HG02870 (cell line): ENCODE results near the gene ABCC8.

Experiments
- ATAC-seq: cut with Tn5 transposase; IDR thresholded peaks from one replicate; pipeline ENCODE4 v1.9.1; 2021; ENCODE audit warnings: mild to moderate bottlenecking, moderate library complexity; ENCODE audit not compliant: unreplicated experiment

Gene ABCC8

DNA sequence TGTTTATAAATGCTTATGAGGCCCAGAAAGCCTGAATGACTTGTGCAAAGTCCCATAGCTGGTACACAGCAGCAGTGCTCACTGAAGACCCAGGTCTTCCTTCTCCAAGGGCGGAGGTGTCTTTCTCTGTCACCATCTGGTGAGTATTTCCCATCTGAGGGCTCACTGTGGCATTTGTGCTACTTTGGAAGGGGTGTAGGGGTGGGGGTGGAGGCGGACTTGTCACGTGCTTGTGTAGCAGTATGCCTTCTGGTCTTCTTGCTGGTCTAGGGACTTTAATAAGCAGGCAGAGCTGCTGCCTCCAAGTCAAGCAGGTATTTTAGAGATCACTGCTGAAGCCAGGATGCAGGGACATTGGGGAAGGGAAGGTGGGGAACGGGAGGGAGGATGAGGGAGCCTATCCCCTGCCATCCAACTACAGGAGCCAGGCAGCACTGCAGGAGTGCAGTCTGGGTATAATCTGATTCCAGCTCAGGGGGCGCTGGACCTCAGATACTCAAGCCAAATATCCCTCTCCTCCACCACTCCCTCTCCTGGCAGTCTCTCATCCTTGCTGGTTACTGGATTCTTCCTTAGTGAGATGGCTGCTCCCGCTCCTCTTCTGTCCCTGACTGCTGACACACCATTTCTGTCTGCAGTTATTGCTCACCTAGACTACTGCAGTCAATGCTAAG, 3.4 kb downstream of the ABCC8 start:
- no peak for ATAC-seq

DNA sequence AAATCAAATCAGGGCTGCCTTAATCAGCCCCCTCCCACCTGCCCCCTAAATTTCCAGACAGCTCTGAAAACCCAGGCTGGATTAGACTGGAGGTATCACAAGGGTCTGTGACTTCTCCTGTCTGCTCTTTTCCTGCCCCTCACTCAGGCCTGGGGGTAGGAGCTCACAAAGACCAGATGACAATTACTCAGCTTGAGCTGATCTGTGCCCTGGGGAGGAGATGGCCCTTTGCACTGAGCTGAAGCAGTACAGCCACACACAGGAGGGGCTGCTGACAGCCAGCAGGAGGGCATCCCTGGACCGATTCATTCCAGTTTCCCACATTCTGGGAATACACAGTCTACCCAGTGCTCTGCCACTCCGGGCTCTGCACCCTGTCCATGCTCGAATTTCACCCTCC, 4.2 kb downstream of the ABCC8 start:
- ATAC-seq: no peak

DNA sequence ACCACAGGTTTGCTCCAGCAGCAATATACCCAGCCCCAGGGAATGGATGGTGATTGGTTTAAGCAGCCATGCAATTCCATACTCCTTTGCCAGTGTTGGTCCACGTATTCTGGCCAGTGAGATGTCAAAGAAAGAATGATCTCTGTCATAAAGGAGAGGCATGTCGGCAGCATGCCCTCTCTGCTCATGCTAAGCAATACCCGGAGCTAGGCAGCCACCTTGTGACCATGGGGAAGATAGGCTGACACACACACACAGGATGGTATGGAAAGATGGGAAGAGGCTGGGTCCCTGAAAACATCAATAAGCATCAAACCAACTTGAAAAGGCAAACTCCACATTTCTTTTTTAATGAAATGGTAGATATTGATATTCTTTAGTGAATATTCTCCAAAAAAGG, 5.1 kb downstream of the ABCC8 start:
- ATAC-seq: no peak

DNA sequence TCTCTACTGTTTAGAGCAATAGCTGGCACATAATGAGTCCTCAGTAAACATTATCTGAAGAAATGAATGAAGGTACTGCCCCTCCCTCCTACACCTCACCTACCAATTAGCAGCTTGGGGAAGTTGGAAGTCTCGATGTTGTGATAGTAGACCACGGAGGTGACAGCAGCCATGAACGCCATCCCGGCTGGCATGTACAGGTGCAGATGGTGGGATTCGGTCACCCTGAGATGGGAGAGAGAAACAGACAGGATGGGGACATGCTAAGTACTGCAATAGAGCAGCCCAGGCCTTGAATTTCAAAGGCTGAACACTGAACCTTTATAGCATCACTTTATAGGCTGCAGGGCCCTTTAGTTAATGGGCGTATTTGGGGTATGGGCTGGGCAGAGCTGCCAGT, 6.6 kb downstream of the ABCC8 start:
- ATAC-seq: no peak

DNA sequence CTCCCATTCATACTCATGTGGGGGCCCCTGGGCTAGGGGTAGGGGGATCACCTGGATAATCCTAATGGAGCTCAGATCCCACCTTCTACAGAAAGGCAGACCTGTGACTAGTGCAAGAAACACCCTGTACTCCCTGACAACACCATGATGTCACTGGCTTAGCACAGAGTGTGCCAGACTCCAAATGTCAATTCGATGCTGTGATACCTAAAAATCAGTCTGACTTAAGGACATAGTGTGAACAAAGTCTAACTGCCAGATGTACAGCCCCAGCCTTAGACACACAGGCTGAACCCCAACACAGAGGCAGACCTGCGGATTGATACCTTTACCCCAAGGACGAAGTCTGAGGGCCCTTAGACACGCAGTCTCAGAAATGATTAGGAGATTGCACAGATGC, 8.5 kb downstream of the ABCC8 start:
- ATAC-seq: no peak

DNA sequence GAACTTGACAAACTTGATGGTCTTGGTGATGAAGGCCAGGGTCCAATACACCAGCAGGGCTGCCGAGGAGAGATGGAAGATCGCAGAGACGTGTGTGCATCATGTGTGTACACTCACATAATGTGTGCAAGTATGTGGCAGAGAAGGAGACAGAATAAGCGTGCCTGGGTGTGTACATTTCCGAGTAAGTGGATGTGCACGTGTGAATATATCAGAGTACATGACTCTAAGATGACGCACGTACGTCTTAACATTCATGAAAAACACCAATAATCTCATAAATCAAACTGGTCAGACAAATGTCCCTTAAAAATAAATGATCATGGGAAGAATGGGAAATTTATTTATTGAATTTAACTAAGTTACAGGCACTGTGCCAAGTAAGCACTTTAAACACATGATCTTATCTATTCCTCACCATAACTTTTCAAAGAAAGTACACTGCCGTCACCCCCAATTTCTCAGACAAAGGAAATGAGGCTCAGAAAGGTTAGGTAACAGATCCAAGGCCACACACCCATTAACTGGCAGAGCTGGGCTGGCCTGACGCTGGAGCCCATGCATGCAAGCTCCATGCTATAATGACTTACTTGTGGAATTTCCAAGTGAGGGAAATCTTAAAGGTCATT, 13.0 kb downstream of the ABCC8 start:
- no peak for ATAC-seq

DNA sequence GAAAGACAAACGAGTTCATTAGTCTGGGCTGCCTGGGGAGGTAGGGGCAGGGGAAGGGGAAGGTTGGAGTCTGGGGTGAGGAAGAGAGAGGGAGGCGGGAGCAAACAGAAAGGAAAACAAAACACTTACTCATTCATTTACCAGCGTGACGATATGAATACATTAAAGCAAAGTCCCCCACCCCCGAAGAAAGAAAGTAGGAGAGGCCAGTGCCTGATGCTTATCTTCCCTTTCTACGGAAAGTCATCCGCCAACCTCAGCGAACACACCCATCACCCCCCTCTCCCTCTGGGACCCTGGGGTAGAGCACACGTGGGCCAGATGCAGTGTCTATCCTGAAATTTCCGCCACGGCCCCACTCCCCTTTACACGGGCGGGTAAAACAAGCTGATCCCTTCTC, 13.7 kb downstream of the ABCC8 start:
- ATAC-seq: no peak

DNA sequence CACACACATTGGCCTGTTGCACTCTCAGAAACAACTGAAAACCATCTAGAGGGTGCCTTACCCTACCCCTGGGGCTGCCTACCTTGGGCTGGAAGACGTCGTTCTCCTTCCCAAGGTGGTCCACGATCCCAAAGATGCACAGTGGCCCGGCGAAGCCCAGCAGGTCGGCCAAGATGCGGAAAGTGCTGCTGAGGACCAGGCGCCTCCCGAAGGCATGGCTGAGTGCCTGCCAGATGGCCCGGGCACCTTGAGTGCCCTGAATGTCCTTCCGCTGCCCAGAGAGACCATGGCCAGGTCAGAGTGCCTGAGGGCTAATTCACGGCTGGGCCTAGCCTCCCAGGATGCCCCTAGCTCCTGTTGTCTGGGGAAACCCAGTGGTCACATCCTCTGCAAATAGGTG, 16.2 kb downstream of the ABCC8 start:
- ATAC-seq: no peak

DNA sequence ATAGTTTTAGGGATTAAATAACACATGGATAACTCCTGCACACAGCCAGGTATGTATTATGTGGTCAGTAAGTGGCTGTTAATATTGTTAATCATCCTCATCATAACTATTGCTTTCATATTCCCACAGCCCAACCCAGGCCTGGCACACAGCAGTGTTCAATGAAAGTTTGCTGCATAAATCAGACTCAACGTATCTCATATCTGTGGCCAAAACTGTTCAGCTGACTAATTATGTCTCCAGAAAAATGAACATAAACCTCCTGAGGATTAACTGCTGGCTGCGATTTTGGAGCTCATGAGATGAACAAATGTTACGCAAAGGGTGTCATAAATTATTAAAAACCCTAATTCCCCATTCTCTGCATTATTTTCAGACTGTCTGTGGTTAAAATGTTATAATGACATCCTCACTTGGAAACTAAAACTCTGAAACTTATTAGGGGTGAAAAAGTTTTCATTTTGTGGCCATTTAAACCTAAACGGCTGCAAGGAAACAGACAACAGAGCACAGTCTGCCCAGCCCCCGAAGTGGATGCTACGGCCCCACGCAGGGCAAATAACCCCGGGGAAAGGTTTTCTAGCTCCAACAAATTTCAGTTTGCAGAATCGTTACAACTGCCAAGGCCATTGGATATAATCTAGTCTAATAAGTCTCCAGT, 17.3 kb downstream of the ABCC8 start:
- ATAC-seq: no peak

DNA sequence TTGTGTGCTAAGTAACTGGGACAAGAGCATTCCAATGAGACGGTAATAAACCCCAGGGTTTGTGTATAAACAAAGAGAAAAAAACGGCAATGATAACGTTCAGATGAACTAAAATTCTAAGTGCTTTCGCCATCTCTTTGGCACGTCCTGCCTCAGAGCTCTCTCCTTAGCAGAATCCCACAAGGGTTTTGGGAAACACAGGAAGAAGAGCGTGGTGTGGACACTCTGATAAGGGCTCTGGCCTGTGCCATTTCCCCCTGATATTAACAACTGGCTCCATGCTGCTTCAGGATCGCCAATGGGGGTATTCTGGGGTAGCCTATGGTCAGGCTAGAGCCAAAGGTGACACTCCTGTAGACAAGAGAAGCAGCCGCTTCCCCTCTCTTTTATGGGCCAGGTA, 18.4 kb downstream of the ABCC8 start:
- no peak for ATAC-seq

DNA sequence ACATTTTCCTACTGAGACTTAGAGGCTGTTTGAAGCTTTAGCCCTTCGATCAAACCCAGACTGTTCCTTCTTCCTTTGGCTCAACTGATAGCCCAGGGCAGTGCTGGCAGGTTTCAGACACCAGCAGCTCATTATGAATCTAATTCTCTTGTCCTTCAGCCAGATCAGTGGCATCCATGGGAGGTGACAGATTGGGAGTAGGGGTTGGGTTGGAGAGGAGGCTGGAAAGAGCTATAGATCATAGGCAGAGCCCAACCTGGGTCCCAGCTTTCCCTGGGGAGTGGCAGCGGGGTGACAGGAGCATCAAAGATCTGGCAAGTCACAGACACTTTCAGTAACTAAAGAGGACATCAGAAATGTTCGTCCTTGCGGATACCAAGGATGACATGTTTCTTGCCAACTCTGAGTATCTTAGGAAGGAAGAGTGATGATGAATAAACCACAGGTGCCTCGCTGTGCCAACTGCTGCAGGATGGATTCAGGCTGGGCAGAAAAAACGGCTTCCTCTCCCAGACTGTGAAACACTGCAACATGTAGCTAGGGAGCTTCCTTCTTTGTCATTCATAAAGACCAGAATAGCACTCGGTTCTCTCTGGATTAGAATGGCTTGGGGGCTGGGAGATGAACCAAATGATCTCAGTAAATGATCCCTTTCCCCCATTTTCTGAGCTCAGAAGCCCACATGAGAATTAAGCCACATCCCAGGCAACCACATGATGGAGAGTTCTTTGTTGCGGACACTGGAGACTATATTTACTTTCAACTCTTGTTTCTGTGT, 19.1 kb downstream of the ABCC8 start:
- no peak for ATAC-seq

DNA sequence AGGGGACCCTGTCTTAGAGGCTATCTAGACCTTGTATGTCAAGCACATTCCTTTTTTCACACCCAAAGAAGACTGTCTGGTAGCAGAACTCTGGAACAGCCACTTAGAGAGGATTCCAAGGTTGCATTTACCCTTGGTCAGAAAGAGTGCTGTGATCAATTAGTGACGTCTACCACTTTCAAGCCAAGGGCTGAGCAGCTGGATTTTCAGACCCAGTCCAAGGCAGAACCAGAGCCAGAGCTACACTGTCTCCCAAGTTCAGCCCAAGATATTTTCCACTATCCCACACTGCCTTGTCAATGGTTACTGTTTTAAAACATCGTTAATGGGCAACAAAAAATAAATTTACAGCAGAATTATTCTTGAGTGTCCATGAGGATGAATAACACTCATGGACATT, 24.0 kb downstream of the ABCC8 start:
- ATAC-seq: no peak

DNA sequence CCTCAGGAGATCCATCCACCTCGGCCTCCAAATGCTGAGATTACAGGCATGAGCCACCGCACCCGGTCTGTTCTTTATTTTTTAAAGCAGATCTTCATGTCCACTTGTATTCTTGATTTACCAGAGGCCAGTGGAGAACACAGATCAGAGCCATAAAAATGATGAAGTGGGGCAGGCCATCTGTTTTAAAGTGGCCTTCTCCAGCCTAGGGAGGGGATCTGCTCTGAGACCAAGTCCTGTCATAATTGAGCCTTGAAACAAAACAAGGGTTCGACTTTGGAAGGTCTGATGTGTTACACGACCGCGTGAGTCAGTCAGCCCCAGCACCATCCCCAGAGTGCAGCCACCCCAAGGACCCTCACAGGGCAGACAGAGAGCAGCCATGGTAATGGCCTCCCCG, 27.5 kb downstream of the ABCC8 start:
- ATAC-seq: no peak

DNA sequence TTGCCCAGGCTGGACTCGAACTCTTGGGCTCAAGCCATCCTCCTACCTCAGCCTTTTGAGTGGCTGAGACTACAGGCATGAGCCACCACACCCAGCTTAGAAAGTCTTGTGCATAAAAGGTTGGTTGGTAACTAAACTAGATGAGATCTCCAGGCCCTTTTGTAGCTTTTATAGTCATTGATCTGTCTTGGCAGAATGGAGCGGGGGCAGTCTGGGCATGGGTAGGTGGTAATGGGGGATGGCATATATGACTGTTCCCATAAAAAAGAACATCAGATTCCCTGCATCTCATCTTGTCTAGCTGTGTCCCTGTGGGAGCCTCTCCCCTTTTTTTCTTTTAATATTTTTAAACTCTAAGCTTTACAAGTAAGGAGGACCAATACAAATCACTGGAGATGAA, 30.2 kb downstream of the ABCC8 start:
- no peak for ATAC-seq

DNA sequence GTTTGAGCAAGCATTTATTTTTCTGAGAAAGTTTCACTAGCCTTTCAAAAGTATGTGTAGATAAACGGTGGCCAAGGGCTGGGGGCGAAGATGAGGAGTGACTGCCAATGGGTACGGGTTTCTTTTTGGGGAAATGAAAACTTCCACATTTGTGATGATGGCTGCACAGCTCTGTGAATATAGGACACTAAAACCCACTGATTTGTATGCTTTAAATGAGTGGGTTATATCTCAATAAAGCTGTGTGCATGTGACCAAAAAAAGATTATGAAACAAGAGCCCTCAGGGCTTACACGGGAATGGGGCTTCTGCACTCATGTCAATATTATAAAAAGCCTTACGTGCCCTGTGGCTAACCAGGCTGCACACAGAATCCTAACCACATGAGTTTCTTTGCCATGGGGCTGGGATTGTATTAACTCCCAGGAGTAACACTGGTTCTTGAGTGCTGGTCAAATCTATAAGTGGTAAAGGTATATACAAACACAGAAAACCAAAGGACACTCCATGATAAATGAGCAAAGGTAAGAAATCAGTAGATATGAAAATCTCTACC, 31.3 kb downstream of the ABCC8 start:
- no peak for ATAC-seq

DNA sequence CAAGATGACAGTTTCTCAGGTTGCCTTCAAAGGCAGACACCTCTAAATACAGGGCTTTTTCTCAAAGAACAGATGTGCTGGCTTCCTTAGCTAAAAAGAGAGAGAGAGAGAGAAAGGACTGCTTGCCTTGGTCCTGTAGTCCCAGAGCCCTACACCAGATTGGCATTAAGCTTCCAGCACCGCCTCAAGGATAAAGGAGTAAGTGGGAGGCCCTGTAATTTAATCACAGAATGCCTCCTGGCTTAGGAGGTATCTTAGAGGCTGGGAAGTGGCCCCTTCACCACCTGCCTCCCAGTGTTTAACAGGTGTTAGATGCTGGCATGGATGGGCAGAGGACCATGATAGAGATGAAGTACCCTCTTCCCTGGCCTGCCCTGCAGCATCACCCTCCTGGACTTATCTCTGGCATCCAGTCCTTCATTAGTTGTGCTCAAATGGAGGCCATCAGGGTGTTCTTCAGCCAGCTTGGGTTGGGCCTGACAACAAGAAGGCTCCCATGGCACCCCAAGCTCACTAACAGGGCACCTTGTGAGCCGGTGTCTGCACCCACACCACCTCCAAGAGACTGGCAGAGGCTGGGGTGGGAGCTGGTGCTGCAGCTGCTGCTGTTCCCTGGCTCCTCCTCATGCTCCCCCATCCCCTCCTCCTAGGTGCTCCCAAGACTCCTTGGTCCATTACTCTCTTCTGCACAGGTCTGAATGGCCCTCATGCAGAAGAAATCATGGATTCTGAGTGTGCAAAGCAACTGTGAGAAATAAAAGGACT, 32.5 kb downstream of the ABCC8 start:
- ATAC-seq: no peak

DNA sequence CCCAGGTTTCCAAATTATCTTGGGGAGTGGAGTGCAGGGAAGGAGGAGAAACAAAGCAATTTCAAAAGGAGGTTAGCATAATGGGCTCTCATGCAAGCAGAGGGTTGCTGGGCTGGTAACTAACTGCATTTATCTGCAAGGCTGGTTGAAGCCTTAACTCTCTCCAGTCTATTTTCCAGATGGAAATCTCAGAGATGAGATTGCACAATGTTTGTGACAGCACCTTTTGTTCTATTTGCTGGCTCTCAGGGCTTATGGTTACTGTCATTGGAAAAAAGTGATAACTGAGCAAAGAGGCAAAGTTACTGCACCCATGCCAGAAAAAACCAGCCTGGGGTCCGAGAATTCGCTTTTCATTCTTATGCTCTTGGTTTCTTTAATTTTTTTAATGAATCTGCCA, 33.2 kb downstream of the ABCC8 start:
- ATAC-seq: no peak

DNA sequence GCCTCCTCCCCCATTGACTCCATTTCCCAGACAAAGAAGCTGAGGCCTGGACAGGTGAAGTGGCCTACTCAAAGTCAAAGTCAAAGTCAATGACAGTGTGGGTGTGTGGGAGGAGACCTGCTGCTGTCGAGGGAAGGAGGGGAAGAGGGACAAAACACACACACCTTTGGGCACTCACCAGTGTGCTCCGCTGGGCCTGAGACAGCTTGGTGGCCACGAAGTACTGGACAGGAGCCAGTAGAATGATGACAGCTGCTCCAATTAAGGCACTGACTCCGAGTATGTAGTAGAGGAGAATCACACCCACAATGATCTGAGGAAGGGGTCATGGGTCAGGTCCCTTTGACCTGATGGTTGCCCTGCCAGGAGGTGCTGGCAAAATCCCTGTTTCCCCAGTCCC, 33.6 kb downstream of the ABCC8 start:
- no peak for ATAC-seq

DNA sequence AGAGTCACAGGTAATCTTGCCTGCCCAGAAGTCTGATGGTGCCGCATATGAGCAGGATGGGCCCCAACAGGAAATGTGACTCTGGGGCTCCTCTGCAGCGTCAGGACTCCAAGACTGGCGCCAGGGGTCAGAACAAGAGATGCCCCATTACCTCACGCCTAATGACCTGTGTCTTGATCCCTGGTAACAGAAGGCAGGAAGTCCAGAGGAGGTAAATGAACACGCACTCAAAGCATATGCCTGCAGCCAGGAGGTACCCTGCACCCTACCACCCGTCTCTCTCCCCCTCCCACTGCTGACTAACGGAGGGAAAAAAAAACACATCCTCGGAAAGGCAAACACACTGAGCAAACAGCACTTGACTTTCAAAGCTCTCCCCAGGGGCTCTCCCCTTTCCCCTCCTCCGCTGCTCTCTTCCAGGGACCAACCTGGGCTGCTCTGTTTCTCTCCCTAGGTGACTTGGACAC, 37.3 kb downstream of the ABCC8 start:
- no peak for ATAC-seq

DNA sequence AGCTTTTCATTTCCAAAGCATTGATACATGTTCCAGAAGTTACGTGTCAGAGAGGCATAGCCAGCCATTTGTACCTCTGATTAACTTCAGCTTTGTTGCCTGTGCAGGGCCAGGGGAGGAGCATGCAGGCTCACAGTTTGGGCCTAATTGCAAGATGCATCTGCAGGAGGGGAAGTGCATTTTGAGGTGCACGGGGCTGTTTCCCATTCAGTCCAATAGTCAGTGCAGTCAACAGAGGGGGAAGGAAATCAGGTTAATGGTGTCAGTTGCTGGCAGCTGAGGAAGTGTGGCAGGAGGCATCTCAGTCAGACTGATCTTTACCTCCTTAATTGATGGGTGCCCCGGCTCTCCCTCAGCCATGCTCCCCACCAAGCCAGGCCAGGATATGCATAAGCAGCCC, 39.3 kb downstream of the ABCC8 start:
- no peak for ATAC-seq

DNA sequence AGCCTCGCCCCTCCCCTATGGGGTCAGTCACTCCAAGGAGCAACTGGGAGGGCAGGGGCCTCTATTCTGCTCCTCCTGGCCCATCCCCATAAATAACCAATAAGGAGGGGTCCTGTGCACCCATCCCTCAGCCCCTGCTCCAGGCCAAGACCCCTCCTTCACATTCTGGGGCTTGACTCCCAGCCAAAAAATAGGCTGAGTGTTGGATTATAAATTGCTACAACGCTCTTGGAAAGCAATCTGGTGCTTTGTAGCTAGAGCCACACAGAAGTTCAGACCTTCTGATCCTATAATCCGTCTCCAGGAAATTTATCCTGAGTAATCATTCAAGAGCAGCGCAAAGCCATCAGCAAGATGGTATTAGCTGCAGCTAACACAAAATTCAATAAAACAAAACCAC, 42.5 kb downstream of the ABCC8 start:
- no peak for ATAC-seq
